Stimulated activated CD8-positive, alpha-beta memory T cell treated with anti-CD3 and anti-CD28 coated beads, Interleukin-7, amount 100 ng/mL, for 48 hours (primary cell): ENCODE data around the gene LYZL6.

ENCODE experiments used
- DNase-seq, 2 donors: peaks; one replicate each; pipeline ENCODE4 v3.0.0-alpha.2; 2020; ENCODE audit warnings: low read depth in 1 of 2; ENCODE audit errors: extremely low read depth in 1 of 2

Gene LYZL6, protein sequence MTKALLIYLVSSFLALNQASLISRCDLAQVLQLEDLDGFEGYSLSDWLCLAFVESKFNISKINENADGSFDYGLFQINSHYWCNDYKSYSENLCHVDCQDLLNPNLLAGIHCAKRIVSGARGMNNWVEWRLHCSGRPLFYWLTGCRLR

DNA sequence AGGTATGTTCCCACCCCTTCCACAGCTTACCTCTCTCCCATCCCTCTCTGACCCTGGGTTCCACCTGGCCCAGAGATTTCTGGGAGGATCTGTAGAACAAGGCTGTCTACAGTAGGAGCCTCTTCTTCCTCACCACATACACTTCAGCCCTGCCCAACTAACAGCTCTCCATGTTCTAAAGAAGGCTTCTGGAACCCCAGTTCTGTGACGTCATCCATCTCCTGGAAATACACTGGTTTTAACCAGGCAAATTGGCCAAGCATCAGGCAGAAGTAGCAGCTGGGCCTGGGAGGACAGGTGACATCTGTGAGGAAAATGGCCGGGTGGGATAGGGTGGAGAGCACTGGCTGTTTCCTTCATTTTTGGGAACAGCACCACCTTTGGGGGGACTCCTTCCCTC, at the start of gene LYZL6:
Gene LYZL6, minus strand, starts transcription at position 177 of the 400 bp plus-strand sequence. CDS start 4,357 bp downstream, outside the sequence.
- DNase-seq: no peak

DNA sequence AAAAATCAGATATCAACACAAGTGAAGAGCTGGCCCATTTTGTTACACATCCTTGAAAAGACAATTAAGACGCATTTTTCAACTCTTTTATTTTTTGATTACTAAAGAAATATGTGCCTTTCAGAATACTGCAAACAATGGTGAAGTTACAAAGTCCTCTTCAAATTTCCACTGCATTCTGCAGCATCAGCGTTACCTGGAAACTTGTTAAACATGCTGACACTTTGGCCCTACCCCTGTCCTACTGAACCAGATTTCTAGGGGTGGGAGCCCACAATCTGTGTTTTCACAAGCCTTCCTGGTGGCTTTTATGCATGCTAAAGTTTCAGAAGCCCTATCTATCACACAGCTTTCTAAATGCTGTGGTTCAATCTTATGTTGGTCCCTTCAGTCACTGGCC, 47.6 kb upstream of the LYZL6 start:
- no peak for DNase-seq

DNA sequence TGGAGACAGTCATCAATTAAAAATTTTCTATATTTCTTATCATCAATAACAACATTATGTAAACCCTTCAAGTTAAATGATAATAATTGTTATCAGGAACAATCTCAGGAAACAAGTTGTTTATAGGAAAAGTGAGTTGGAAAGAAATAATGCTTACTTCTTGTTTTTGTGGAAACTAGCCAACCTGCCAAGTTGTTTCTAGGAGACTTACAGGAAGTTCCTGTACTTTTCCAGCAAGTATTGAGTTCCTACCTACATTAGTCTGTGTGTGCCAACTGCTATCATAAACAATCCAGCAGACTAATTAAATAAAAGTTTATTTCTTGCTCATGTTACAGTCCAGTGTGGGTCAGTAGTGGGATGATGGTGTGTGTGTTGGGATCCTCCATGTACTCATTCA, 44.7 kb upstream of the LYZL6 start:
- no peak for DNase-seq

DNA sequence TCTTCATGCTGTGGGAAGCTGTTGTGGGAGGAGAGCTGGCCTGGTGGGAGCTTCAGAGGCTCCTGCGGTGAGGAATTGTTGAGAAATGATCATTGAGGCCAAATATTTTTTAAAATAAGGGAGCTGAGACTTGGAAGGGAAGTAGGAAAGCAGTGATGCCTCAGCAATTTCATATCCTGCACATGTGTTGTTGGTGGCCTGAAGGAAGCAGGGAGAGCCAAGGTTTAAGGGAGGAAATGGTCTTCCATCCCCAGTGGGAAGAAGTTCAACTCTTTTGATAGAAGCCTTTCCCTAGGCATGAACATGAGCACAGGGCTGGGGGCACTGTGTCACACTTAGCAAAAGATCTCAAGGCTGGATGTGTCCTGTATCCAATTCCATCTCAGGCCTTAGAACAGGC, 43.1 kb upstream of the LYZL6 start, which contains the start of gene CCL14:
Gene CCL14, minus strand, starts transcription at position 87 of the 400 bp plus-strand sequence. Its CDS starts 80 bp downstream, at position 7.
- no peak for DNase-seq

DNA sequence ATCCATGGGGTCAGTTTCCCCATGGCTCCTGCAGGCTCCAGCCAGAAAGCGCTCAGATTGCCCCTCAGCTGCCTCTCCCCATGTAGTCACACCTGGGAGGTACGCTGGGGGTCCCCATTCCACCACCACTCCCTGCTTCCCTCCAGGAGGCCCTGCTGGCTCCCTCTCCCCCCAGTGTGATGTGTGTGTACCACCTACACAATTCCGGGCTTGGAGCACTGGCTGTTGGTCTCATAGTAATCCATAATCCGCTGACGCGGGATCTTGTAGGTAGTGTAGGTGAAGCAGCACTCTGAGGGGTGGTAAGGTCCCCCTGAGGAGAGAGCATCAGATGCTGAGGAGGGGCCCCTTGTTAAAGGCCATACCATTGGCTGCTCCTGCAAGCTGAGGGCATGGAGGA, 40.6 kb upstream of the LYZL6 start:
- DNase-seq: no peak

DNA sequence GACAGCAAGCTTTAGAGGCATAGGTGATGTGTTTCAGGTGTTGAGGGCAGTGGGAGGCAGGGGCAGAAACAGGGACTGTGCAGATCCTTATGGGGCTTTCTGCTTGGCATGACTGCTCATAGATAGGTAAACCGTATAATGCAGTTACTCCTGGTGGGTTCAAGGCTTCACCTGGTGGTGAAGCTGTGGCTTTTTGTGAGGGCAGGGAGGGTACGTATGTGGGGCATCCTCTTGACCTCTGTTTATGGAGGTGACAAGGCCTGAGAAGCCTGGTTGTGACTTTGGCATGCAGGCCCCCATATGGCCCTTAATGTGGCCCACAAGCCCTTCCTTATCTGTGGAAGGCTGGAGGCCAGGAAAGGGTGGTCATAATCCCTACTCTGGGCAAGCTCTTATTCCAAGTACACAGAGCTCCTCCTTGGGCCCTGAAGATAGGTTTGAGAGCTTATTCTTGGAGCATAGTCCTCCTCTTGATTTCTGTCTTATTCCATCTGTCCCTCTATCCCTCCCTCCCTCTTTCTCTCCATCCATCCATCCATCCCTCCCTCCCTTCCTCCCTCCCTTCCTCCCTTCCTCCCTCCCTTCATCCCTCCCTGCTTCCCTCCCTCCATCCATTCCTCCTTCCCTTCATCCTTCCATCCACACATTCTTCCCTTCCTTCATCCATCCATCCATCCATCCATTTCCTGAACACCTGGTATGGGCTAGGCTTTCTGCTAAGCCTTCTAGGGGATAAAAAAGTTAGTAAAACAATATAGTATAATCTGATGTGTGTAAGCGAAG, 39.1 kb upstream of the LYZL6 start:
- no peak for DNase-seq

DNA sequence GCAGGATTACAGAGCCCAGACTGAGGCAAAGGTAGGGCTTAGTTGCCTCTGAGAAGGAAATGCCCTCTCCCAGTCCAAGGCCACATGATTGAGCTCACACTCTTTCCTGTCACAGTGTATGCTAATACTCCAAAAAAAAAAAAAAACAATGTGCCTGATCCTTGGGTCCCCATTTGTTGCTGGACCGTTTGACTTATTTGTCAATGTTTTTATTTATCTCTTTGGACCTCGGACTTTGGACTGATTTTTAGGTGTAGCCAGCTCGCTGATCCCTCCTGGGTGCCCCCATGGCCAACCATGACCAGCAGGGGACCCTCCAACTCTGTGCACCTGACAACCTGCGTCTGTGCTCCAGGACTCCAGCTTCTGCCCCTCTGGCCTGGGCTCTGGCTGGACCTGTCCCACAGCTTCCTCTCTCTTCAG, 38.4 kb upstream of the LYZL6 start:
- no peak for DNase-seq

DNA sequence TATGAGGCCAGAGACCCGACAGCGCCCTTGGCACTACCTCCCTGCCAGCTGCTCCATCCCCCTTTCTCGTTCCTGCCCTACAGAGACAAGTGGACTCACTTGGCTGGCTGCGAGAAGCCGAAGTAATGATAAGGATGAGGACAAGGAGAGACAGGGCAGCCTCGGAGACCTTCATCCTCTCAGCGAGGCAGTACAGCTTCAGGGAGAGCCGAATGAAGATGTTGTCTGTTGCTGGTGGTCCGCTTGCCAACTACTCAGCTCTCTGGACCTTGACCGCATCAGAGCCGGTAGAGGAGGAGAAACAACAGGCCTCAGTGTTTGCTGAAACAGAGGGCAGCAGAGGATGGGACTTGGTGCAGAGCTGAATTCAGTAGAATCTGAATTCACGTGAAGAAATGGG, 37.7 kb upstream of the LYZL6 start, which contains the start of gene CCL16:
Gene CCL16, minus strand, starts transcription at position 252 of the 400 bp plus-strand sequence. Its CDS starts 77 bp downstream, at position 175.
- DNase-seq: no peak

DNA sequence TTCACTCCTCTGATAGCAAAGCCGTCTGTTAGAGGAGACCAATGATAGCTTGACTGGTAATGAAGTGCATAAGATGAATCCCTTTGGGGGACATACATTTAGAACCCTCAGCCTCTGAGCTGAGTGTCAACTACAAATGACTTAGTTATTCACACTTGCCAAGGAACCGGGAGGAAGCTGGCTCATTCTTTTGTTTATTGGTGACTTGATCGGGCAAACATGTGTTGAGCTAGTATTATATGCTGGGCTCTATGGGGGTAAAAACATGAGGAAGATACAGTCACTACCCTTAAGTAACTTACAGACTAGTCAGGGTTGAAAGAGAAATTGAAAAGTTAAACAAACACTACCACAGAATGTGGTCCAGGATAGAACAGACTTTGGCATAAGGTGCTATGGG, 34.8 kb upstream of the LYZL6 start:
- no peak for DNase-seq

DNA sequence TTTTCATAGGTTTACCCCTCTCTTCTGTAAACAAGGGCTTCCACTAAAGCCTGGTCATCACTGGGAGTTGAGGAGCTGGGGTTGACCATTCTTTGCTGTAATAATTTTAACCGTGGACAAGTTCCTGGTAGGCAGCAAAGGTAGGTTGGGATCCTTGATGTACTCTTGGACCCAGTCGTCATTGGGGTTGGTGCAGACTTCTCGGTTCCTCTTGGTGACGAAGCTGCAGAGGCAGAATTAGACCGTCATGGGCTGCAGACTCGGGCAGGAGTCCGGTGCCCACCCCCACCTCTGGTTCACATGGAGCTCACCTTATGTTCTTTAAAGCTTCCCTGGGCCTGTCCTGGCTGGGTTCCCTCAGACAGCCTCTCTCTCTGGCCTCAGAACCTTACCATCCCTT, 34.0 kb upstream of the LYZL6 start:
- no peak for DNase-seq

DNA sequence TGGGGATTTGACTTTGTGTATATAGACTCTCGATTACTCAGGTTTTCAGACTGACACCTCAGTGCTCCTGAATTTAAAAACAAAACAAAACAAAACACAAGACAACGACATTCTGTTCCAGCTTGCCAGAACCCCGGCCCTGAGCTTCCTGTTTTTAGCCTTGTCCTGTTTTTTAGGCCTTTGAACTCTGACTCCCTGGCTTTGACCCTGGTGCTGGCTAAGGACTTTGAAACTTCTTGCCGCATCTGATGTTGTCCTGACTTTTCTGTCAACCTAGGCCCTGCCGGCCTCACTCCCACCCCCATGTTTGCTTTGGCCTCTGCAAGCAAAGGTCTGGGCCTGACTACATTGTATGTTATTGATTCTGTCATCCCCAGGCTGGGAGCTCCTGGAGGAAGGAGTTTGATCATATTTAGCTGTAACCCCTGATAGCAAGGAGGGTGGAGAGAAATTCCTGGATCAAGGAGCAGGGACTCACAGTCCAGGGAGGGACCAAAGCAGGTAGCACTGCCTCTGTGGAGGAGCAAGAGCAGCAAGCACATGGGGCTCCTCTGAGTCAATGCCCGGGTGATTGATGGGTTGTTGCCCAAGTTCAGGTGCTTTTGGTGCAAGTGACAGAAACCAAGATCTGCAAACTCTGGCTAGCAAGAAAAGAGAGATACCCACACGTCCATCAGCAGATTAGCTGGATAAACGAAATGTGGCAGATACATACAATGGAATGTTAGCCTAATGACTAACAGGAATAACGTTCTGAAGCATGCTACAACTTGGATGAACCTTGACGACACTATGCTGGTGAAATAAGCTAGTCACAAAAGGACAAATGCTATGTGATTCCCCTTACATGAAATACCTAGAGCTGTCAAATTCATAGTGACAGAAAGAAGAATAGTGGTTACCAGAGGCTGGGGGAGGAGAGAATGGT, 30.1 kb upstream of the LYZL6 start:
- DNase-seq: no peak

DNA sequence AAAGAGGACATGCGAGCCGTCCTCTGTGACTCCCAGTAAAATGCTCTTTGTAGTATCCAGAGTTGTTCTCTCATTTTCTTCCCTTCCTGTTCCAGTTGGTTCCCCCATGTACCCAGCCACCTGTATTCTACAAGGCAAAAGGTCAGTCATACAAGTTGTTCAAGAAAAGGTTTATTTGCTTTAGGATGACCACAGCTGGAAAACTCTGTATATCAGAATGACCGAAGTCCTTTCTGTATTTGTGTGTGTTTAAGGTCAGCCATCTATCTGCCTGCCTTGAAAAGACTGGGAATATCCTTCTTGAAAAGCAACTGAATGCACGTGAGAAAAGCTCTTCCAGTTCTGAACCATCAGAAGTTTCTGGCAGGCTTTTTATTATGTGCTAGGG, 29.4 kb upstream of the LYZL6 start:
- no peak for DNase-seq

DNA sequence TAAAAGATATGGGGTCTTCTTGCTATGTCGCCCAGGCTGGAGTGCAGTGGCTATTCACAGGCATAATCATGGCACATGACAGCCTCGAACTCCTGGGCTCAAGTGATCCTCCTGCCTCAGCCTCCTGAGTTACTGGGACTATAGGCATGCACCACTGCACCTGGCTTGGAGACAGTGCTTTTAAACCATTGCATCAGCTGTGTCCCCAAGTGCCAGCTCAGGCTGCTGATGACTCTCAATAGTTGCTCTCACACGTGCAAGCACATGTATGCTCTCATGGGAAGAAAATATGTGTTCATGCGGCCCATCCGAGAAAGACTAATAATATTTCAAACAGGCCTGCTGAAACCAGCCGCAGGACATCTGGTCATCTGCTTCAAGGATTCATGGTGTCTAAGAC, 29.0 kb upstream of the LYZL6 start:
- no peak for DNase-seq

DNA sequence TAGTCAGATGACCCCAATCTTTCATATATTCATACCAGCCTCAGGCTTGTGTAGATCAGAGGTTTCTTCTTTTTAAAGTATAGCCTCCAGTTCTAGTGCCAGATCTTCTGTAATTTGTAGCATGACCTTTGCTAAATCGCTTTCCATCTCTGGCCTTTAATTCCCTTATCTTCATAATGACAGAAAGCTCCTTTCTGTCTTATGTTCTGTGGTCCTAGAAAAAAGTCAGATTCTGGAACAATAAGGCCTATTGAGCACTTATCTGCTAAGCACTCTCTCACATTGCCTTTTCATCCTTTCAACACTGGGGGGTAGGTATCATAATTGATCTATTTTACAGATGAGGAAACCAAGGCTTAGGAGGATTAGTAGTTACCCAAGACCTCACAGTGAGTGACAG, 28.6 kb upstream of the LYZL6 start:
- DNase-seq: no peak

DNA sequence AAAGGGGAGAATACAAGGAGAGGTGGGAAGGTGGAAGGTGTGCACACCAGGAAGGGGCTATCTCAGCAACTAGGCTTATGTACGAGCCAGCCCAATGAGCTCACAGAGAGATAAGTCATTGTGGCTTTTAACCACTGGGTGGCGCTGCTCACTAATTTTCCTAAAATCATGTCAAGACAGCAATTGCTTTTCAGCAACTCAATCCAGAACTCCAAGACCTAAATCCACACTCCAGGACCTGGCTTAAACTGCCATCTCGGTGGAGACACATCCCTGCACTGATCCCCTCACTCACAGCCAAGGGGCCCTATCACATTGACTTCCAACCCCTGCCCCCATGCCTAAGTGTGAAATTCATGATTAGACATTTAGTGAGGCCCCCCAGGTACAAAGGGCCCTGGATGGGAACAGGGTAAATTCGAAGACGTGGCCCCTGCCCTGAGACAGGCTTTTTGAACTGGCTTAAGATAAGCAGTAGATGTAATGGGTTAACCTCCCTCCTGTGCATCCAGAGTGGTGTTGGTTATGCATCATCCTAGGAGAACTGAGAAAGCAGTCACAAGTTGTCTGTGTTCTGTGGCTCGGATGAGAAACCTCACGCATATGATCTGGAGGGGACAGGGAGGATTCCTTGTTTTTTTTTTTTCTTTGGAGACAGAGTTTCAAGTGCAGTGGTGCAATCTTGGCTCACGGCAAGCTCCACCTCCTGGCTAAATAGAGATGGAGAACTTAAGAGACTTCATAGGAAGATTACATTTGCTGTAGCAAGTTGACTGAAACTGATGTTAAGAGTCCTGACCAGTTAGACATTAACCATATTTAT, 26.3 kb upstream of the LYZL6 start:
- peak in 1 of 2 donors; percentile 59 for DNase-seq

DNA sequence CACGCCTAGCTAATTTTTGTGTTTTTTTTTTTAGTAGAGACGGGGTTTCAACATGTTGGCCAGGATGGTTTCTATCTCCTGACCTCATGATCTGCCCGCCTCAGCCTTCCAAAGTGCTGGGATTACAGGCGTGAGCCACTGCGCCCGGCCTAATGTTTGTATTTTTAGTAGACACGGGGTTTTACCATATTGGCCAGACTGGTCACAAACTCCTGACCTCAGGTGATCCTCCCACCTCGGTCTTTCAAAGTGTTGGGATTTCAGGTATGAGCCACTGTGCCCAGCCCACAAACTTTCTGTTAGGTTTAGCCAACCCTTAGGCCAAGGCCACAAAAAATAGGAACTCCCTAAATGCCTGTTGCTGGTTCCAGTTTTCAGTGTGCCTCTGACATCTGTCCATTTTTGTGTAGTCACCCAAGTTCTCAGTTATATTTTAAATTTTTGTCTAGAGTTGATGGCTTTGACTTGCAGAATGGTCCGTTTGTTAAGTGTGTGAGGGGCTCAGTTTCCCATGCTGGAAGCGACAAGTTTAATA, 25.1 kb upstream of the LYZL6 start:
- no peak for DNase-seq

DNA sequence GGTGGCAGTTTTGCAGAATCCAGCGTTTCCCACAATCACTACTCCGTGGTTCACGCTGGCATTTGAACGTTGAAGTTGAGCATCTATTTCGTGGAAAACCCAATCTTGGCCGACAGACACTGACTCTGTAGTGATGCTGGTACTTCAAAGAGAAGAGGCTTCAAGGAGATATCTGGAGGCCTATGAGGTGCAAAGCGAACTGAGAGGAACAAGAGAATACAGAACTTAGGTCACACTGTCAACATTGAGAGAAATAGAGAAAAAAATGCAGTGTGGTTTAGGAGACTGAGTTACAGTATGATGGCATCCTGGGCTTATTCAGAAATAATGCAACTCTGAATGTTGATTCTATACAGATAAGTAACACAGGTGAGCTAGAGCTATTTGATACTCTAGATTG, 21.8 kb upstream of the LYZL6 start:
- no peak for DNase-seq

DNA sequence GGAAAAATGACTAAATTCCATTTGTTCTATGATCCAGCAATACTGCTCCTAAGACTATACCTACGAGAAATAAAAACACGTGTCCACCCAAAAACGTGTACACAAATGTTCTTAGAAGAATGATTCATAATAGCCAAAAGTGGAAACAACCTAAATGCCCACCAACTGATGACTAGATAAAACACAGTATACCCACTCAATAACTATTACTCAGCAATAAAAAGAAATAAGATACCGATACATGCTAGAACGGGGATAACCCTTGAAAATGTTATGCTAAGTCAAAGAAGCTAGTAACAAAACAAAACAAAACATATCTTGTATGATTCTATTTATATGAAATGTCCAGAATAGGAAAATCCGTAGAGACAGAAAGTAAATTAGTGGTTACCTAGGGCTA, 20.1 kb upstream of the LYZL6 start:
- DNase-seq: no peak

DNA sequence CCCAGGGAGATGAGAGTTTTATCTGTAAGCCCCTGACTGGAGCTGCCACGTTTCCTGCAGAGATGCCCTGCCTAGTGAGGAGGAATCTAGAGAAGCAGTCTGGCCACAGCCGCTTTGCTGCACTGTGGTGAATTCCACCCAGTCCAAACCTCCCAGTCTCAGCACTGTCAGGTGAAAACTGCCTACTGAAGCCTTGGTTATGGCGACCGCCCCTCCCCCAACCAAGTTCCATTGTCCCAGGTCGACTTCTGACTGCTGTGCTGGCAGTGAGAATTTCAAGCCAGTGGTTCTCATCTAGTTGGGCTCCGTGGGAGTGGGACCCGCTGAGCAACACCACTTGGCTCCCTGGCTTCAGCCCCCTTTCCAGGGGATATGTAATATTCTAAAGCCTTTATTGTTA, 10.2 kb upstream of the LYZL6 start:
- DNase-seq: no peak

DNA sequence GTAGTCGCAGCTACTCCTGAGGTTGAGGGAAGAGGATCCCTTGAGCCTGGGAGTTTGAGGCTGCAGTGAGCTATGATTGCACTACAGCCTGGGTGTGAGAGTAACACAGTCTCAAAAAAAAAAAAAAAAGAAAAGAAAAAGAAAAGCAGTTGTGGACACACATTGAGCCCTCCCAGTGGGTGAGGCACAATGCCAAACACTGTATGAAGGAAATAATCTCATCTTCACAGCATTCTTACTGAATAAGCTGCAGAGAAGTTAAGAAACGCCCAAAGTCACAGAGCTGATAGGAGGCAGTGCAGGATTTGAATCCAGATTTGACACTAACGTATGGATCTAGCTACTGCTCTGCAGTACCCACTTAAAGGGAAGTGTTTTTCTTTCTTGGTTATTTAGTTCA, 5.9 kb upstream of the LYZL6 start:
- no peak for DNase-seq
